ENCODE data around the gene TUBGCP6. TPM values are rescaled to one million over a fixed set of nuclear protein-coding genes. Genes with fewer than 3 reads are reported as not detected.

The TUBGCP6 gene
- 18.3 and 23.2 TPM in 2 replicates for total RNA-seq

GRCh38 chr22:50244420-50245213 lies at the start of gene TUBGCP6:
Gene TUBGCP6 (minus strand): TSS chr22:50245023. CDS start chr22:50244459, 564 bp downstream.

GRCh38 chr22:50269970-50270665 lies 25.3 kb upstream of the TUBGCP6 start, which contains the start of gene MAPK11:
Gene MAPK11 (minus strand): TSS chr22:50270380. CDS start chr22:50270292, 88 bp downstream.

GRCh38 chr22:50261615-50262459 lies 17.0 kb upstream of the TUBGCP6 start, which contains the start of gene MAPK12:
Gene MAPK12 (minus strand): TSS chr22:50261683. CDS start chr22:50261509, 174 bp downstream.

GRCh38 chr22:50250555-50251476 lies 6.0 kb upstream of the TUBGCP6 start, which contains the start of gene HDAC10:
Gene HDAC10 (minus strand): TSS chr22:50251265. CDS start chr22:50251032, 233 bp downstream.

GRCh38 chr22:50200461-50201190 lies 44.2 kb downstream of the TUBGCP6 start, which contains the start of gene SELENOO:
Gene SELENOO (plus strand): TSS chr22:50201011. CDS start chr22:50201037, 26 bp downstream.

GRCh38 chr22:50185375-50186087 lies 59.3 kb downstream of the TUBGCP6 start, which contains the start of gene TRABD:
Gene TRABD (plus strand): TSS chr22:50185913. CDS start chr22:50193061, 7,148 bp downstream.

GRCh38 chr22:50170453-50171318 lies 74.1 kb downstream of the TUBGCP6 start, which contains the start of gene PANX2:
Gene PANX2 (plus strand): TSS chr22:50170731. CDS start chr22:50170731, 0 bp downstream.

Other genes with a start within 250 kb of the TUBGCP6 start
- not detected in 2 replicates for gene IL17REL, start 232.3 kb downstream of the TUBGCP6 start, total RNA-seq
- not detected in 2 replicates for gene TTLL8, start 186.7 kb downstream of the TUBGCP6 start, total RNA-seq
- gene MLC1, start 159.6 kb downstream of the TUBGCP6 start, total RNA-seq, result 2.5 TPM in 1 of 2 replicates, not detected in the other
- gene MOV10L1, start 155.0 kb downstream of the TUBGCP6 start, total RNA-seq, result 2.9 and 5.1 TPM in 2 replicates
- gene PANX2, start 74.3 kb downstream of the TUBGCP6 start, total RNA-seq, result 0.35 and 0.60 TPM in 2 replicates
- 21.9 and 26.9 TPM in 2 replicates for gene TRABD, start 59.1 kb downstream of the TUBGCP6 start, total RNA-seq
- gene SELENOO, start 44.0 kb downstream of the TUBGCP6 start, total RNA-seq, result 24.5 and 33.3 TPM in 2 replicates
- gene HDAC10, start 6.2 kb upstream of the TUBGCP6 start, total RNA-seq, result 20.8 and 39.8 TPM in 2 replicates
- gene MAPK12, start 16.7 kb upstream of the TUBGCP6 start, total RNA-seq, result 29.5 and 36.9 TPM in 2 replicates
- gene MAPK11, start 25.4 kb upstream of the TUBGCP6 start, total RNA-seq, result 18.4 and 24.0 TPM in 2 replicates
- gene PLXNB2, start 62.6 kb upstream of the TUBGCP6 start, total RNA-seq, result 143 and 157 TPM in 2 replicates
- 6.6 and 8.5 TPM in 2 replicates for gene DENND6B, start 82.0 kb upstream of the TUBGCP6 start, total RNA-seq
- gene PPP6R2, start 98.3 kb upstream of the TUBGCP6 start, total RNA-seq, result 44.7 and 47.3 TPM in 2 replicates
- 53.8 and 57.3 TPM in 2 replicates for gene SBF1, start 230.0 kb upstream of the TUBGCP6 start, total RNA-seq
- 14.5 and 35.9 TPM in 2 replicates for gene ADM2, start 236.5 kb upstream of the TUBGCP6 start, total RNA-seq
- gene MIOX, start 241.8 kb upstream of the TUBGCP6 start, total RNA-seq, result 0.43 TPM in 1 of 2 replicates, not detected in the other